Parathyroid adenoma (tissue), 2 donors: ENCODE results near the gene MPC1.

ENCODE experiments used
- H2AFZ ChIP-seq: fragments of 300-600 bp; sonication (generic); one replicate; pipeline ENCODE4 v1.7.0; 2017; ENCODE audit warnings: antibody characterized with exemption, mild to moderate bottlenecking
- H3K27ac ChIP-seq: fragments of 300-600 bp; sonication (generic); one replicate; pipeline ENCODE4 v1.7.0; 2017
- H3K27me3 ChIP-seq: fragments of 300-600 bp; sonication (generic); one replicate; pipeline ENCODE4 v1.7.0; 2017; ENCODE audit warnings: low read length; ENCODE audit not compliant: control insufficient read depth, insufficient read depth
- H3K36me3 ChIP-seq: fragments of 300-600 bp; sonication (generic); one replicate; pipeline ENCODE4 v1.7.0; 2017; ENCODE audit warnings: low read length; ENCODE audit not compliant: control insufficient read depth, insufficient read depth
- H3K4me1 ChIP-seq: fragments of 300-600 bp; sonication (generic); one replicate; pipeline ENCODE4 v1.7.0; 2017; ENCODE audit warnings: control low read depth
- H3K4me2 ChIP-seq: fragments of 300-600 bp; sonication (generic); one replicate; pipeline ENCODE4 v1.7.0; 2017; ENCODE audit warnings: low read length
- H3K4me3 ChIP-seq: fragments of 300-600 bp; sonication (generic); one replicate; pipeline ENCODE4 v1.7.0; 2017; ENCODE audit warnings: low read depth, low read length
- H3K79me2 ChIP-seq: fragments of 300-600 bp; sonication (generic); one replicate; pipeline ENCODE4 v1.7.0; 2017; ENCODE audit warnings: control low read depth
- H3K9ac ChIP-seq: fragments of 300-600 bp; sonication (generic); one replicate; pipeline ENCODE4 v1.7.0; 2017; ENCODE audit warnings: mild to moderate bottlenecking
- H3K9me3 ChIP-seq: fragments of 300-600 bp; sonication (generic); one replicate; pipeline ENCODE4 v1.7.0; 2017; ENCODE audit warnings: low read length; ENCODE audit not compliant: control insufficient read depth
- CTCF ChIP-seq: fragments of 300-600 bp; sonication (generic); IDR thresholded peaks from one replicate; pipeline ENCODE4 v1.7.0; 2017; ENCODE audit warnings: antibody characterized with exemption, mild to moderate bottlenecking
- donor health status: primary hyperparathyroidism.

The MPC1 gene

GRCh38 chr6:166382933-166383801, at the start of gene MPC1:
Gene MPC1, minus strand, starts transcription at chr6:166382940. Its CDS starts 64 bp downstream, at chr6:166382876.
- Histone ChIP-seq H3K36me3 (no peaks in the 10 kb centered on the region), H3K9ac (peak within 1 kb of the TSS; percentile 93), H3K27ac (peak within 1 kb of the TSS; percentile 99), H3K79me2 (peaks cover 2% of the 10 kb centered on the region), H3K9me3 (no peaks in the 10 kb centered on the region), H2AFZ (peak within 1 kb of the TSS; percentile 98), H3K4me2 (peak within 1 kb of the TSS; percentile 93), H3K4me3 (peak within 1 kb of the TSS; percentile 78), H3K27me3 (no peaks in the 10 kb centered on the region), H3K4me1 (peaks cover 4% of the 10 kb centered on the region)
- no peak for TF ChIP-seq CTCF

DNA sequence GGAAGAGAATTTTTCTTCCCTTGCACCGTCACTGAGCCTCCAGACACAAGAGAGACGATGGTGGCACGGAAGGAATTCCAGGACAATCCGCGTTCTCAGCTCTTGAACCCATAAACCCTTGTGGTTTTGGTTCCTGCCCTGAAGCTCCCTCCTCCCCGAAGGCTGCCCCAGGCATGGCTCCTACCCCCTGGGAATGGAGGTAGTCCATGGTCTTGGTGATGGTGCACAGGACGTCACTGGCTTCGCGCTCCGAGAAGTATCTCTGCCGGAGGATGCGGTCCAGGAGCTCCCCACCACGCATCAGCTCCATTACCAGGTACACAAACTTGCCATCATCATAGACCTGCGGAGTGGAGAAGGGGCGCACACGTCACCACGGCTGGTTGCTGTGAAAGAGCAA, 47.5 kb upstream of the MPC1 start:
- Histone ChIP-seq H3K36me3 (no peaks in the 10 kb centered on the region), H3K9ac (no peak overlapping the region), H3K4me2 (no peak overlapping the region), H2AFZ (no peak overlapping the region), H3K27ac (no peak overlapping the region), H3K4me3 (no peak overlapping the region), H3K79me2 (no peaks in the 10 kb centered on the region), H3K27me3 (no peaks in the 10 kb centered on the region), H3K9me3 (no peaks in the 10 kb centered on the region), H3K4me1 (no peaks in the 10 kb centered on the region)
- no peak for TF ChIP-seq CTCF

GRCh38 chr6:166424431-166424830, 41.7 kb upstream of the MPC1 start:
- no peaks in the 10 kb centered on the region for H3K4me1 ChIP-seq
- no peak overlapping the region for H2AFZ ChIP-seq
- no peak overlapping the region for H3K9ac ChIP-seq
- no peaks in the 10 kb centered on the region for H3K27me3 ChIP-seq
- H3K9me3 ChIP-seq: no peaks in the 10 kb centered on the region
- H3K4me3 ChIP-seq: no peak overlapping the region
- no peak overlapping the region for H3K4me2 ChIP-seq
- no peak for TF ChIP-seq CTCF
- H3K27ac ChIP-seq: no peak overlapping the region
- no peaks in the 10 kb centered on the region for H3K36me3 ChIP-seq
- peaks cover 4% of the 10 kb centered on the region for H3K79me2 ChIP-seq

DNA sequence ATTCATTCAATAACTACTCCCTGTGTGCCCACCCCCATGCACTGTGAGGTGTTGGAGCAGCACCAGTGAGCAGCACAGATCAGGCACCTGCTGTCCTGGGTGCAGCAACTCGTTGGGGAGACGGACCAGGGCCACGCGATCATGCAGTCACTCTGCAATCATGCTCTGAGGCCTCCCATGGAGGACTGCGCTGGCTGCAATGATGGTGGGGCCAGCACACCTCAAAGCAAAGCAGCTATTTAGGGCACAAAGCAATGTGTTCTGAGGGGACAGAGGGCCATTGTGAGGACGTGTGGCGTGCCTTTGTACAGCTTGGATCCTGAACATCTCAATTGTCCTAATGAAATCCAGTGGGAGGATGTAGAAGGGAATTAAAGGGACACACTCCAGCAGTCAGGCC, 41.0 kb upstream of the MPC1 start:
- H2AFZ ChIP-seq: no peak overlapping the region
- no peaks in the 10 kb centered on the region for H3K36me3 ChIP-seq
- H3K27ac ChIP-seq: no peak overlapping the region
- no peaks in the 10 kb centered on the region for H3K27me3 ChIP-seq
- no peak for TF ChIP-seq CTCF
- no peak overlapping the region for H3K4me2 ChIP-seq
- peaks cover 4% of the 10 kb centered on the region for H3K79me2 ChIP-seq
- H3K9me3 ChIP-seq: no peaks in the 10 kb centered on the region
- no peak overlapping the region for H3K4me3 ChIP-seq
- H3K9ac ChIP-seq: no peak overlapping the region
- no peaks in the 10 kb centered on the region for H3K4me1 ChIP-seq
